ENCODE measurements around the gene RMDN3.

RMDN3 gene

DNA sequence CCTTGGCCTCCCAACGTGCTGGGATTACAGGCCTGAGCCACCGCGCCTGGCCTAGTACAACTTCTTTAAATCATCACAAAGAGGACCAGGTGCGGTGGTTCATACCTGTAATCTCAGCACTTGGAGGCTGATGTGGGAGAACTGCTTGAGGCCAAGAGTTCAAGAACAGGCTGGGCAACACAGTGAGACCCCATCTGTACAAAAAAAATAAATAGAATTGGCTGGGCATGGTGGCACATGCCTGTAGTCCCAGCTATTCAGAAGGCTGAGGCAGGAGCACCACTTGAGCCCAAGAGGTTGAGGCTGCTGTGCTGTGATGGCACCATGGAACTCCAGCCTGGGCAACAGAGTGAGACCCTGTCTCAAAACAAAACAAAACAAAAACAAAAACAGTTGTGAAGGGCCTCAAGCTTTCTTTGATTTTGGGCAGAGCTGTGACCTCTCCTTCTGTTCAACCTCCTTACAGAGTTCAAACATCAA lies 5.9 kb downstream of the RMDN3 start:
- TF ChIP-seq, protein P1, sequence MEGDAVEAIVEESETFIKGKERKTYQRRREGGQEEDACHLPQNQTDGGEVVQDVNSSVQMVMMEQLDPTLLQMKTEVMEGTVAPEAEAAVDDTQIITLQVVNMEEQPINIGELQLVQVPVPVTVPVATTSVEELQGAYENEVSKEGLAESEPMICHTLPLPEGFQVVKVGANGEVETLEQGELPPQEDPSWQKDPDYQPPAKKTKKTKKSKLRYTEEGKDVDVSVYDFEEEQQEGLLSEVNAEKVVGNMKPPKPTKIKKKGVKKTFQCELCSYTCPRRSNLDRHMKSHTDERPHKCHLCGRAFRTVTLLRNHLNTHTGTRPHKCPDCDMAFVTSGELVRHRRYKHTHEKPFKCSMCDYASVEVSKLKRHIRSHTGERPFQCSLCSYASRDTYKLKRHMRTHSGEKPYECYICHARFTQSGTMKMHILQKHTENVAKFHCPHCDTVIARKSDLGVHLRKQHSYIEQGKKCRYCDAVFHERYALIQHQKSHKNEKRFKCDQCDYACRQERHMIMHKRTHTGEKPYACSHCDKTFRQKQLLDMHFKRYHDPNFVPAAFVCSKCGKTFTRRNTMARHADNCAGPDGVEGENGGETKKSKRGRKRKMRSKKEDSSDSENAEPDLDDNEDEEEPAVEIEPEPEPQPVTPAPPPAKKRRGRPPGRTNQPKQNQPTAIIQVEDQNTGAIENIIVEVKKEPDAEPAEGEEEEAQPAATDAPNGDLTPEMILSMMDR (conservative IDR thresholded peaks at IDR 0.05; ENCODE audit: low read depth, low read length): no peak
- no peak overlapping the region for H3K4me3 ChIP-seq (ENCODE audit: low read length)
- DNase-seq (ENCODE audit: low read depth): no peak

DNA sequence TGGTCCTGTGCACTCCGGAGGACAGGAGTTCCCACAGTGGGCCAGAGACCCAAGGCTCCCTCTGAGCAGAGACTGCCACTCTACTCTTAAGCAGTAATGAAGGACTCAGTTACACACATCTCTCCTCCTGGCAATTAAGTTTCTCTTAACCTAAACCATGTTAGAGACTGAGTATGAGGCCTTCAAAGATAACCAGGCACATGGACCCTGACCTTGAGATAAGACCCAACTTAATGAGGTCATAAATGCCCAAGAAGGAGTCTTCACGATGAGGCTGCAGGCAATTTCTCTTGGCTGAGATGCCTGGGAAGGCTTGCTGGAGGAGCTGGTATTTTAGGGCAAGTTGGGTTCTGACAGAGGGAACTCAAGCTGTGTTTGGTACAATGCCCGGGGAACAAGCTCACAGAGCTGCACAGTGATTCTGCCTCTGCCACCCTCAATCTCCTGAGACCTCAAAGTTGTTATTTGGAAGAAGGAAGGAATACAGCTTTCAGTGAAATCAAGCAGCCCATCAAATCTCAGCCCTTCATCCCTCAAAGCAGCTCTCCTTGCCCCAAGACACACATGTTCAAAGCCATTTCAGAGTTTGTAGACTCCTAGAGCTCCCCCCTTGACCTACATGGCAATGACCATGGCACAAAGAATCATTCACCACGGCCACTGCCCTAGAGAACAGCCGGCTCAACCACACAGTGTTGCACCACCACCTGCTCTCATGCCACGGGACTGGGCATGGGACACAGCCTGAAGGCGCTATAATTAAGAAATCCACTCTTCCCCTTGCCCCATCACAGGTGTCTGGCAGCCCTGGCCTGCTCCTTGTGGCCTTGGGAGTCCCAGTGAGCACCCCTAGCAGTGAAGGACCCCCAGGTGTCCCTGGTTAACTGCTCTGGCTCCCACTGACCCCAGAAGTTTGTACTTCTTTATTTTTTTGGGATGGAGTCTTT lies 7.1 kb downstream of the RMDN3 start:
- DNase-seq (ENCODE audit: low read depth): no peak
- TF ChIP-seq, protein P1 (conservative IDR thresholded peaks at IDR 0.05; ENCODE audit: low read depth, low read length): no peak
- no peak overlapping the region for H3K4me3 ChIP-seq (ENCODE audit: low read length)

DNA sequence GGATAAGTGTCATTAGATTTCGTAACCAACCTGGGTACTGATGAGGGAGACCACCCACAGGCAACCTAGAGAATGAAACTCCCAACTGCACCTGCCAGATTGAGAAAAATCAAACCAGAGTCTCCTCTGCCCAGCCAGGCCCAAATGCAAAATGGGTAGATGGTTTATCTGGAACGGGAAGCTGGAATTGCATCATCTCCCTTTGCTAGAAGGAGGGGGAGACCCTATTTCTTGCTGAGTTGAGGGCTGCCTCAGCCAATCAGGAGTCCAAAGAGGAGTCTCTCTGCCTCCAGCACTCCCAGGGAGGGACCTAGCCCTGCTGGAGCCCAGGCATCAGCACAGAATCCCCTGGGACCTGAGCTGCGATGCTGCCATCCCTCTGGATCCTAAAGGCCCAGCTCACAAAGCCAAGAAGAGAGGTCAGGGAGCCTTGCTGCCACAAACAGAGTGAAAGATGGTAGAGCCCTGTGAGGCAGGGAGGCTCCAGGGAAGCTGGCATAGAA lies 8.1 kb downstream of the RMDN3 start:
- no peak for DNase-seq (ENCODE audit: low read depth)
- TF ChIP-seq, protein P1 (conservative IDR thresholded peaks at IDR 0.05; ENCODE audit: low read depth, low read length): no peak

DNA sequence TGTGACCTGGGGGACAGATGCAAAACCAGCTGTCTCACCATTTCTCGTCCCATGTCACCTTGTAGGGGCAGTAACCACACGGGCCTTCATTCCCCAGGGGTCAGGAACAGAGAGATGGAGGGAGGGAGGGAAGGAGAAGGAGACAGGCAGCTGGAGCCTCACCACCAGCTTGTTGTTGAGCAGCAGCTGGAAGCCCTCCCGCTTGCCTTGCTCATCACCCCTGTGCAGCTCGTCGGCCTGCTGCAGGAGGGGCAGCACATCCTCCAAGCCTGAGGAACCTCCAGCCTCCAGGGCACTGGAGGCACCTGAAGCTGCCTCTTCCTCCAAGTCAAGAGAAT lies 10.3 kb downstream of the RMDN3 start:
- no peak overlapping the region for H3K4me3 ChIP-seq (ENCODE audit: low read length)
- DNase-seq (ENCODE audit: low read depth): no peak

More for the DNA sequence above, 8.1 kb downstream of the RMDN3 start:
- no peak overlapping the region for H3K4me3 ChIP-seq (ENCODE audit: low read length)

DNA sequence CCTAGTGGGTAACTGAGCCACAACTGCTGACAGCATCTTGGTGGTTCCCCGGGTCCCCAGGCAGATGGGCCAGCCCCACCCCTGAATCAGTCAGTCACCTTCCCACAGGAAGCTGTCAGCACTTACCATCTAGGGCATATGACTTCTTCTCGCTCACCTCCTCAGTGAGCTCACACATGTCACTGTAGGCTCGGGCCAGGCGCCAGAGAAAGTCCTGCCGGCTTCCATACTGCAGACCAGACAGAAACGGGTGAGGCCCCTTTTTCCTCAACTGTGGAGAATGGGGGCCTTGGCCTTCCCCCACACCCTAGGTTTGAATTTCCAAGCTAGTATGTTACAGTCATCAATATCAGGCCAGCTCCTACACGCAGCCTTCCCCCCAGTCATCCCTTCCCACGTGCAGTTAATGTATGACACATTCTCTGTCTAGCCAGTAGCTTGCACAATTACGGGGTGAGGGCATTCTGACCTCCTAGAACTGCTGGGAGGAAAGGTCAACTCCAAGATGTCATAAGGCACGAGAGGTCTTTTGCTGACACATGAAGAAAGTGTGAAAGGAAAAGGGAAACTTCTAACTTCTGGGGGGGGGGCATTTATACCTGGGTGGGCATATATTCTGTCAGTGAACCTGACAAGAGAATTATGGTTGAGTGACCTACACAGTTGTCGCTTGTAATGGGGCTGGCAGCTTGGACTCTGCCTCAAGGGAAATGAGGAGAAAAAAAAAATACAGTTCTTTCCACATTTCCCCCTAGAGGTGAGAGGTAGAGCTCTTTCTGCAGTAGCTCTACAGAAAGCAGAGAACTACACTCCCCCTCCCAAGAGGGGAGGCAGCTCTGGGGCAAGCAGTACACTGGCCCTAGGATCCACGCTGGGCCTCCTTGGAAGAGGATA lies 10.9 kb downstream of the RMDN3 start:
- H3K4me3 ChIP-seq (ENCODE audit: low read length): no peak overlapping the region
- no peak for DNase-seq (ENCODE audit: low read depth)
- TF ChIP-seq, protein P1 (conservative IDR thresholded peaks at IDR 0.05; ENCODE audit: low read depth, low read length): peak; percentile 27

More for the DNA sequence above, 10.3 kb downstream of the RMDN3 start:
- TF ChIP-seq, protein P1 (conservative IDR thresholded peaks at IDR 0.05; ENCODE audit: low read depth, low read length): no peak

DNA sequence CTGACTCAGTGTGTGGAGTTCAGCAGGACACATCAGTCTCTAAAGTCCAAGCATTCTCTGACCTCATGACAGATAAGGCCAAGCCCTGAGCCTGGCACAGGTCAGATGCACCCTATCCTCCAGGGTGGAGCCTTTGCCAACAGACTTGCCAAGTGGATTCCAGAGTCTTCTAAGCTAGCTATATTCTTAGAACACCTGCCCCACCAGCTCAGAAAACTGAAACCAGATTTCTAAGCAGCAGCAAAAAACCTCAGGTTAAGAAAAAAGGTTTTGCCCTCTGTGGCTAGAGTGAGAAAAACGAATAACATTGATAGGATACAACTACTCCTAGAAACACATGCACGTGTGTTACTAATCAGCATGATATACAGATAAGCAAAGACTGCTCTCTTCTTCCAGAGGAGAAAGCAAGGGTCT lies 11.6 kb downstream of the RMDN3 start:
- no peak overlapping the region for H3K4me3 ChIP-seq (ENCODE audit: low read length)
- TF ChIP-seq, protein P1 (conservative IDR thresholded peaks at IDR 0.05; ENCODE audit: low read depth, low read length): no peak
- DNase-seq (ENCODE audit: low read depth): no peak

All from retinal pigment epithelial cell (primary cell).